HepG2 (cell line): ENCODE results near the gene ANAPC16. TPM values are rescaled to one million over a fixed set of nuclear protein-coding genes. Genes with fewer than 3 reads are reported as not detected.

Experiments used
- ADNP ChIP-seq: sonication (generic); formaldehyde crosslinking; IDR thresholded peaks from 2 replicates; pipeline ENCODE4 v1.4.0; 2020; ENCODE audit warnings: missing genetic modification reagents
- ARNTL ChIP-seq: sonication (generic); formaldehyde crosslinking; IDR thresholded peaks from 2 replicates; pipeline ENCODE4 v1.4.0; 2020; ENCODE audit warnings: mild to moderate bottlenecking, missing genetic modification reagents
- CHD2 ChIP-seq: IDR thresholded peaks from 2 replicates; pipeline ENCODE4 v1.6.1; 2011; ENCODE audit warnings: low read depth, low read length, improper control_type of control experiment
- IKZF4 ChIP-seq: sonication (generic); formaldehyde crosslinking; IDR thresholded peaks from 2 replicates; pipeline ENCODE4 v1.5.1; 2020; ENCODE audit warnings: borderline replicate concordance, mild to moderate bottlenecking, low read depth, missing genetic modification reagents; ENCODE audit errors: not compliant biosample characterization
- JUN ChIP-seq: sonication (generic); formaldehyde crosslinking; IDR thresholded peaks from 2 replicates; pipeline ENCODE4 v1.4.0; 2020; ENCODE audit warnings: mild to moderate bottlenecking, missing genetic modification reagents
- MAF1 ChIP-seq: sonication (generic); formaldehyde crosslinking; IDR thresholded peaks from 2 replicates; pipeline ENCODE4 v1.5.0; 2020; ENCODE audit warnings: missing genetic modification reagents, borderline replicate concordance
- PAX8 ChIP-seq: sonication (generic); formaldehyde crosslinking; IDR thresholded peaks from 2 replicates; pipeline ENCODE4 v1.8.0; 2022; ENCODE audit warnings: mild to moderate bottlenecking, missing genetic modification reagents, borderline replicate concordance
- RXRA ChIP-seq: sonication (generic); formaldehyde crosslinking; IDR thresholded peaks from 2 replicates; pipeline ENCODE4 v1.5.1; 2020; ENCODE audit warnings: missing genetic modification reagents
- SAP130 ChIP-seq: IDR thresholded peaks from 2 replicates; pipeline ENCODE4 v1.6.1; 2016; ENCODE audit warnings: low read depth
- U2AF2 ChIP-seq: fragments of 200-400 bp; formaldehyde crosslinking; IDR thresholded peaks from 2 replicates; pipeline ENCODE4 v1.6.1; 2017; ENCODE audit warnings: low read depth, mild to moderate bottlenecking, low read length
- ZBTB38 ChIP-seq: sonication (generic); formaldehyde crosslinking; IDR thresholded peaks from 2 replicates; pipeline ENCODE4 v1.5.1; 2020; ENCODE audit warnings: mild to moderate bottlenecking, missing genetic modification reagents
- ZNF546 ChIP-seq: sonication (generic); formaldehyde crosslinking; conservative IDR thresholded peaks from 2 replicates; pipeline ENCODE4 v1.8.1; 2023; ENCODE audit warnings: mild to moderate bottlenecking, missing genetic modification reagents
- ZNF776 ChIP-seq: sonication (generic); formaldehyde crosslinking; IDR thresholded peaks from 2 replicates; pipeline ENCODE4 v1.4.0; 2020; ENCODE audit warnings: mild to moderate bottlenecking, missing genetic modification reagents
- polyA plus RNA-seq, 8 experiments: library from polyadenylated mRNA; depleted of rRNA in 3 of 8; stranded (reverse) in 7 of 8; unstranded in 1 of 8; fragments of >200 nt; fragmentation: Illumina TruSeq in 4 of 8; extraction: Trizol in 4 of 8; gene quantifications; 2 replicates each; pipeline versions ENCODE4 v1.2.1 to v1.2.3, GENCODE V29; 2011 to 2016; ENCODE audit warnings: low read depth in 4 of 8, missing spikeins in 1 of 8, mixed read lengths in 1 of 8; ENCODE audit not compliant: insufficient read depth in 1 of 8
- total RNA-seq, 5 experiments: library from RNA; depleted of rRNA; stranded (reverse); fragments of >200 nt; fragmentation: Illumina TruSeq; extraction: Trizol; gene quantifications; 2 replicates each; pipeline ENCODE4 v1.2.3, GENCODE V29; 2016; ENCODE audit warnings: low read depth in 1 of 5
- TF ChIP-seq, protein P1 (sequence below): IDR thresholded peaks from 2 replicates; pipeline ENCODE4 v1.6.1; 2012; ENCODE audit warnings: low read depth, low read length, improper control_type of control experiment
- TF ChIP-seq, protein P2 (sequence below): IDR thresholded peaks from 2 replicates; pipeline ENCODE4 v1.6.1; 2018; ENCODE audit warnings: missing genetic modification reagents
- TF ChIP-seq, protein P3 (sequence below): IDR thresholded peaks from 2 replicates; pipeline ENCODE4 v1.6.1; 2012; ENCODE audit warnings: inconsistent platforms
- TF ChIP-seq, protein P4 (sequence below): fragments of 450-650 bp; IDR thresholded peaks from 2 replicates; pipeline ENCODE4 v1.6.1; 2016
- TF ChIP-seq, protein P5 (sequence below): sonication (generic); formaldehyde crosslinking; IDR thresholded peaks from 2 replicates; pipeline ENCODE4 v1.8.1; 2023; ENCODE audit warnings: missing genetic modification reagents, inconsistent platforms, borderline replicate concordance
- TF ChIP-seq, protein P6 (sequence below): sonication (generic); formaldehyde crosslinking; IDR thresholded peaks from 2 replicates; pipeline ENCODE4 v1.9.0; 2022; ENCODE audit warnings: missing genetic modification reagents, mild to moderate bottlenecking, borderline replicate concordance
- TF ChIP-seq, protein P7 (sequence below): sonication (generic); formaldehyde crosslinking; IDR thresholded peaks from 2 replicates; pipeline ENCODE4 v1.5.0; 2020; ENCODE audit warnings: missing genetic modification reagents, mild to moderate bottlenecking, borderline replicate concordance

The ANAPC16 gene
- total and polyA plus RNA-seq, 2 of the 13 experiments (the other 11 are each of a cell fraction or from before 2014, with no cell fraction given), result 74.8 to 89.4 TPM

DNA sequence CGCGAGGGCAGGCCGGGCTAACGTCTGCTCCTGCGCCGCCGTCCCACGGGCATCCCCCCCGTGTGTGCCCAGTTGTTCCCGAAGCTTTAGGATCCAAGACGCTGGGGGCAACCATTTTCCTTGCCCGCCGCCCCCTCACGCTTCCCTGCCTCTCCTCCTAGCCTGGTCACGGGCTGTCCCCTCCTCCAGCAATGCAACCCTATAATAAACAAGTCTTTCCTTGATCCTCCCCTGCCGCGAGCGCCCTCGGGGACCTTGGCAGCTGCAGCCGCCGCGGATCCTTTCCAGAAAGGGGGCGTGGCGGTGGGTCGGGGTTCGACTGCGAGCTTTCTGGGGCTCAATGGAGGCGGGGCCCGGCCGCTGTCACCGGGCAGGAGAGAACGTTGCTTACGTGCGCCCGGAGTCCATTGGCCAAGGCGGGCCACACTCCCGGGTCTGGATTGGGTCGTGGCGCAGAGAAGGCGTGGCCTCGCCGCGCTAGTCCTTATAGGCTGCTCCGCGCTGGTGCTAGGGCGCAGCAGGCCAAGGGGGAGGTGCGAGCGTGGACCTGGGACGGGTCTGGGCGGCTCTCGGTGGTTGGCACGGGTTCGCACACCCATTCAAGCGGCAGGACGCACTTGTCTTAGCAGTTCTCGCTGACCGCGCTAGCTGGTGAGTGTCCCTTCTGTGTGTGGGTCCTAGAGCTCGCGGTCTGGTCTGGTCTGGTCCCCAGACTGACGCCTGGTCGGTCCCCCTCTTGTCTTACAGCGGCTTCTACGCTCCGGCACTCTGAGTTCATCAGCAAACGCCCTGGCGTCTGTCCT is 57.8 kb downstream of the ANAPC16 start, which contains the start of gene DDIT4 (continued):
- TF ChIP-seq, protein P1, sequence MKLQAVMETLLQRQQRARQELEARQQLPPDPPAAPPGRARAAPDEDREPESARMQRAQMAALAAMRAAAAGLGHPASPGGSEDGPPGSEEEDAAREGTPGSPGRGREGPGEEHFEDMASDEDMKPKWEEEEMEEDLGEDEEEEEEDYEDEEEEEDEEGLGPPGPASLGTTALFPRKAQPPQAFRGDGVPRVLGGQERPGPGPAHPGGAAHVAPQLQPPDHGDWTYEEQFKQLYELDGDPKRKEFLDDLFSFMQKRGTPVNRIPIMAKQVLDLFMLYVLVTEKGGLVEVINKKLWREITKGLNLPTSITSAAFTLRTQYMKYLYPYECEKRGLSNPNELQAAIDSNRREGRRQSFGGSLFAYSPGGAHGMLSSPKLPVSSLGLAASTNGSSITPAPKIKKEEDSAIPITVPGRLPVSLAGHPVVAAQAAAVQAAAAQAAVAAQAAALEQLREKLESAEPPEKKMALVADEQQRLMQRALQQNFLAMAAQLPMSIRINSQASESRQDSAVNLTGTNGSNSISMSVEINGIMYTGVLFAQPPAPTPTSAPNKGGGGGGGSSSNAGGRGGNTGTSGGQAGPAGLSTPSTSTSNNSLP, result no peak
- peak; percentile 75; the same call in 1 of the 2 replicates for TF ChIP-seq ZBTB38
- TF ChIP-seq ZNF546, result 0 out of 2 replicates have a peak, but pooled peaks have one; percentile 69
- TF ChIP-seq MAF1 (CRISPR knock-in tag), result peak; percentile 95; the same call in 1 of the 2 replicates
- peak; percentile 57 for TF ChIP-seq ARNTL (CRISPR knock-in tag)
- TF ChIP-seq, protein P2, sequence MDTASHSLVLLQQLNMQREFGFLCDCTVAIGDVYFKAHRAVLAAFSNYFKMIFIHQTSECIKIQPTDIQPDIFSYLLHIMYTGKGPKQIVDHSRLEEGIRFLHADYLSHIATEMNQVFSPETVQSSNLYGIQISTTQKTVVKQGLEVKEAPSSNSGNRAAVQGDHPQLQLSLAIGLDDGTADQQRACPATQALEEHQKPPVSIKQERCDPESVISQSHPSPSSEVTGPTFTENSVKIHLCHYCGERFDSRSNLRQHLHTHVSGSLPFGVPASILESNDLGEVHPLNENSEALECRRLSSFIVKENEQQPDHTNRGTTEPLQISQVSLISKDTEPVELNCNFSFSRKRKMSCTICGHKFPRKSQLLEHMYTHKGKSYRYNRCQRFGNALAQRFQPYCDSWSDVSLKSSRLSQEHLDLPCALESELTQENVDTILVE, result peak; percentile 87
- TF ChIP-seq, protein P3, sequence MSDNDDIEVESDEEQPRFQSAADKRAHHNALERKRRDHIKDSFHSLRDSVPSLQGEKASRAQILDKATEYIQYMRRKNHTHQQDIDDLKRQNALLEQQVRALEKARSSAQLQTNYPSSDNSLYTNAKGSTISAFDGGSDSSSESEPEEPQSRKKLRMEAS, result peak; percentile 70
- TF ChIP-seq U2AF2, result no peak
- TF ChIP-seq ZNF776, result peak; percentile 85
- no peak for TF ChIP-seq JUN (CRISPR knock-in tag)
- TF ChIP-seq RXRA, result peak; percentile 70
- no peak for TF ChIP-seq PAX8
- TF ChIP-seq, protein P4, sequence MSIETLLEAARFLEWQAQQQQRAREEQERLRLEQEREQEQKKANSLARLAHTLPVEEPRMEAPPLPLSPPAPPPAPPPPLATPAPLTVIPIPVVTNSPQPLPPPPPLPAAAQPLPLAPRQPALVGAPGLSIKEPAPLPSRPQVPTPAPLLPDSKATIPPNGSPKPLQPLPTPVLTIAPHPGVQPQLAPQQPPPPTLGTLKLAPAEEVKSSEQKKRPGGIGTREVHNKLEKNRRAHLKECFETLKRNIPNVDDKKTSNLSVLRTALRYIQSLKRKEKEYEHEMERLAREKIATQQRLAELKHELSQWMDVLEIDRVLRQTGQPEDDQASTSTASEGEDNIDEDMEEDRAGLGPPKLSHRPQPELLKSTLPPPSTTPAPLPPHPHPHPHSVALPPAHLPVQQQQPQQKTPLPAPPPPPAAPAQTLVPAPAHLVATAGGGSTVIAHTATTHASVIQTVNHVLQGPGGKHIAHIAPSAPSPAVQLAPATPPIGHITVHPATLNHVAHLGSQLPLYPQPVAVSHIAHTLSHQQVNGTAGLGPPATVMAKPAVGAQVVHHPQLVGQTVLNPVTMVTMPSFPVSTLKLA, result peak; percentile 59
- TF ChIP-seq ADNP (CRISPR knock-in tag), result 0 out of 2 replicates have a peak, but pooled peaks have one; percentile 18
- TF ChIP-seq, protein P5, sequence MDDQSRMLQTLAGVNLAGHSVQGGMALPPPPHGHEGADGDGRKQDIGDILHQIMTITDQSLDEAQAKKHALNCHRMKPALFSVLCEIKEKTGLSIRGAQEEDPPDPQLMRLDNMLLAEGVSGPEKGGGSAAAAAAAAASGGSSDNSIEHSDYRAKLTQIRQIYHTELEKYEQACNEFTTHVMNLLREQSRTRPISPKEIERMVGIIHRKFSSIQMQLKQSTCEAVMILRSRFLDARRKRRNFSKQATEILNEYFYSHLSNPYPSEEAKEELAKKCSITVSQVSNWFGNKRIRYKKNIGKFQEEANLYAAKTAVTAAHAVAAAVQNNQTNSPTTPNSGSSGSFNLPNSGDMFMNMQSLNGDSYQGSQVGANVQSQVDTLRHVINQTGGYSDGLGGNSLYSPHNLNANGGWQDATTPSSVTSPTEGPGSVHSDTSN (CRISPR knock-in tag), result no peak; the same call in none of the 2 replicates
- TF ChIP-seq, protein P6, sequence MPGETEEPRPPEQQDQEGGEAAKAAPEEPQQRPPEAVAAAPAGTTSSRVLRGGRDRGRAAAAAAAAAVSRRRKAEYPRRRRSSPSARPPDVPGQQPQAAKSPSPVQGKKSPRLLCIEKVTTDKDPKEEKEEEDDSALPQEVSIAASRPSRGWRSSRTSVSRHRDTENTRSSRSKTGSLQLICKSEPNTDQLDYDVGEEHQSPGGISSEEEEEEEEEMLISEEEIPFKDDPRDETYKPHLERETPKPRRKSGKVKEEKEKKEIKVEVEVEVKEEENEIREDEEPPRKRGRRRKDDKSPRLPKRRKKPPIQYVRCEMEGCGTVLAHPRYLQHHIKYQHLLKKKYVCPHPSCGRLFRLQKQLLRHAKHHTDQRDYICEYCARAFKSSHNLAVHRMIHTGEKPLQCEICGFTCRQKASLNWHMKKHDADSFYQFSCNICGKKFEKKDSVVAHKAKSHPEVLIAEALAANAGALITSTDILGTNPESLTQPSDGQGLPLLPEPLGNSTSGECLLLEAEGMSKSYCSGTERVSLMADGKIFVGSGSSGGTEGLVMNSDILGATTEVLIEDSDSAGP (CRISPR knock-in tag), result peak; percentile 61
- TF ChIP-seq IKZF4 (CRISPR knock-in tag), result no peak
- peak; percentile 92 for TF ChIP-seq SAP130 (CRISPR knock-in tag)
- TF ChIP-seq, protein P7, sequence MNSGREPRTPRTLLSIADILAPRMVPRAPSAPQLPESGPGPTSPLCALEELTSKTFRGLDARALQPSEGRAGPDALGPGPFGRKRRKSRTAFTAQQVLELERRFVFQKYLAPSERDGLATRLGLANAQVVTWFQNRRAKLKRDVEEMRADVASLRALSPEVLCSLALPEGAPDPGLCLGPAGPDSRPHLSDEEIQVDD (CRISPR knock-in tag), result peak; percentile 83; the same call in 1 of the 2 replicates
- no peak for TF ChIP-seq CHD2
